Epithelial cell of esophagus (primary cell): ENCODE data around the gene ALOX5AP.

Experiments used
- DNase-seq: peaks from one replicate; pipeline ENCODE4 v3.0.0; 2010; ENCODE audit warnings: low read depth
- H3K4me3 ChIP-seq: 2 replicates; pipeline ENCODE4 v1.5.1; 2011; ENCODE audit warnings: mild to moderate bottlenecking, low read length, control low read depth
- CTCF ChIP-seq: IDR thresholded peaks from 2 replicates; pipeline ENCODE4 v1.5.1; 2011; ENCODE audit warnings: low read depth, mild to moderate bottlenecking, low read length, control low read depth, inconsistent platforms; ENCODE audit not compliant: insufficient read depth; ENCODE audit errors: missing control alignments

ALOX5AP gene

GRCh38 chr13:30808600-30808999, 73.3 kb downstream of the ALOX5AP start:
- TF ChIP-seq CTCF, result peak; percentile 13
- H3K4me3 ChIP-seq, result no peak overlapping the region
- peak; percentile 41 for DNase-seq

DNA sequence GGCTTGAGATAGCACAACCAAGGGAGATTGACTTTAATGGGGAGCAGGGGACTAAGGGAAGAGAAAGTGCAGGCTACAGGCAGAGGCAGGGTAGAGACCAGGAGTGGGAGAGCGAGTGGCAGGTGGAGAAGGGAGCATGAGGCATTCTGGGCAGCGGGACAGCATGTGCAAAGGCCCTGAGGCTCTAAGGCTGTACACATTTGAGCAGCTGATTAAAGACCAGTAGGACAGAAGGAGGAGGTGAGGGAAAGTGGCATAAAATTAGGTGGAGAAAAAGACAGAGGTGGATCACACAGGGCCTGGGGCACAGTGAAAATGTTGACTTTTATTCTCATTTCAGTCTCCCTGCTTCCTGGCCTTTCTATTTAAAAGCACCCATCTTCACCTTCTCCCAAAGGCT, 74.4 kb downstream of the ALOX5AP start:
- no peak overlapping the region for H3K4me3 ChIP-seq
- no peak for DNase-seq
- TF ChIP-seq CTCF, result no peak

DNA sequence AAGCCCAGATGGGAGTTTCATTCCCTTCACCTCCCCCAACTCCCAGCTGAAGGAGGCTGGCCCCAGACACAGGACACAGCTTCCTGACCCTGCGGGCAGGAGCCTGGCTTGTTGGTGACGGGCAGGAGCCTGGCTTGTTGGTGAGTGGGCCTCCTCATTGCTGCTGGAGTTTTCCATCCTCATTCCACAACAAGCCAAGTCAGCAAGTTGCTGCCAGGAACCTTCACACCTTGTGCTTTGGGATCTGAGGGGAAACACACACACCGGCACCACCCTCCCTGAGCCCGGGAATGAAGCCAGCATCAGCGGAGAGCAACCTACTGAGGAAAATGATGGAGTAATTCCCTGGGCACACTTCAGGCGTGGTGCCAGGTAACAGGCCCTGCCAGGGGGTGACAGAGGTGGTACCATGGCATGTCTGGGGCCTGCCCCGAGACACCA, 74.9 kb downstream of the ALOX5AP start:
- DNase-seq, result peak; percentile 72
- no peak for TF ChIP-seq CTCF
- no peak overlapping the region for H3K4me3 ChIP-seq

GRCh38 chr13:30810801-30811200, 75.5 kb downstream of the ALOX5AP start:
- TF ChIP-seq CTCF, result no peak
- DNase-seq, result no peak
- no peak overlapping the region for H3K4me3 ChIP-seq
